Endodermal cell (in vitro differentiated cells): ENCODE results near the gene DNAJC8. TPM values are rescaled to one million over a fixed set of nuclear protein-coding genes. Genes with fewer than 3 reads are reported as not detected.

Experiments
- DNase-seq: peaks from one replicate; pipeline ENCODE4 v3.0.0-alpha.2; 2017
- H3K27ac ChIP-seq: 2 replicates; pipeline ENCODE4 v1.5.1; 2013; ENCODE audit warnings: mild to moderate bottlenecking, low read depth, low read length, moderate library complexity
- H3K27me3 ChIP-seq: 2 replicates; pipeline ENCODE4 v1.6.1; 2013; ENCODE audit warnings: mild to moderate bottlenecking, low read length, moderate library complexity; ENCODE audit not compliant: insufficient read depth, control insufficient read depth, poor library complexity, severe bottlenecking
- H3K36me3 ChIP-seq: 2 replicates; pipeline ENCODE4 v1.7.0; 2013; ENCODE audit warnings: mild to moderate bottlenecking, low read length, moderate library complexity; ENCODE audit not compliant: control insufficient read depth, insufficient read depth
- H3K4me1 ChIP-seq: one replicate; pipeline ENCODE4 v1.7.0; 2013; ENCODE audit warnings: low read length; ENCODE audit not compliant: control insufficient read depth, insufficient read depth
- H3K4me3 ChIP-seq: 2 replicates; pipeline ENCODE4 v1.5.1; 2013; ENCODE audit warnings: mild to moderate bottlenecking, low read length, moderate library complexity
- H3K9ac ChIP-seq: 2 replicates; pipeline ENCODE4 v1.6.1; 2013; ENCODE audit warnings: mild to moderate bottlenecking, low read length, moderate library complexity; ENCODE audit not compliant: poor library complexity, severe bottlenecking; ENCODE audit errors: extremely low read depth
- H3K9me3 ChIP-seq: 2 replicates; pipeline ENCODE4 v1.6.1; 2013; ENCODE audit warnings: mild to moderate bottlenecking, low read length, moderate library complexity; ENCODE audit not compliant: control insufficient read depth
- H3K27ac Mint-ChIP-seq: 2 replicates; pipeline ENCODE4 v1.8.0; 2020; ENCODE audit warnings: mixed read lengths
- H3K27me3 Mint-ChIP-seq: 2 replicates; pipeline ENCODE4 v1.8.0; 2021; ENCODE audit warnings: mild to moderate bottlenecking, mixed read lengths; ENCODE audit not compliant: insufficient read depth
- H3K36me3 Mint-ChIP-seq: 2 replicates; pipeline ENCODE4 v1.8.0; 2020; ENCODE audit warnings: low read depth, mixed read lengths
- H3K4me1 Mint-ChIP-seq: 2 replicates; pipeline ENCODE4 v1.8.0; 2020; ENCODE audit warnings: mixed read lengths
- H3K4me3 Mint-ChIP-seq: 2 replicates; pipeline ENCODE4 v1.8.0; 2020; ENCODE audit warnings: mild to moderate bottlenecking, moderate library complexity, mixed read lengths
- H3K9me3 Mint-ChIP-seq: 2 replicates; pipeline ENCODE4 v1.8.0; 2020; ENCODE audit warnings: mild to moderate bottlenecking, mixed read lengths
- CTCF ChIP-seq: fragments of 200-600 bp; sonication (generic); conservative IDR thresholded peaks from 2 replicates; pipeline ENCODE4 v1.5.0; 2021; ENCODE audit warnings: antibody characterized with exemption, mild to moderate bottlenecking
- WGBS, 2 experiments: methylation state at CpG; one replicate each; pipeline versions ENCODE4 v1.1.5 to v1.1.7; 2013; ENCODE audit warnings: missing lambda C conversion rate in 2 of 2, mixed read lengths in 1 of 2; ENCODE audit not compliant: insufficient coverage in 1 of 2, insufficient read length in 1 of 2; 5-methylcytosine and 5-hydroxymethylcytosine counted together
- long read RNA-seq, 4 experiments: library from polyadenylated mRNA in 2 of 4; library from RNA in 1 of 4; library from capped mRNA in 1 of 4; stranded (forward) in 3 of 4; unstranded in 1 of 4; transcript quantifications; one replicate each; pipeline ENCODE4 v2.0.0, GENCODE V29; 2020 to 2021; ENCODE audit warnings: inconsistent platforms in 1 of 4
- polyA plus RNA-seq, 2 experiments: library from polyadenylated mRNA; stranded (reverse); fragments of 50-300 nt; gene quantifications; one replicate each; pipeline ENCODE4 v1.2.3, GENCODE V29; 2013
- total RNA-seq, 2 donors: library from RNA; stranded (reverse); fragmentation: NEBNext Ultra II Directional in 1 of 2; extraction: Animal tissue kit (Norgen Biotek cat#: 25700) in 1 of 2; gene quantifications; 2 replicates in 1 of 2; 3 replicates in 1 of 2; pipeline ENCODE4 v1.2.1, GENCODE V29; 2021

DNAJC8 gene
- 100 to 1,000 TPM; 122 to 144 TPM for total RNA-seq
- polyA plus RNA-seq (2013, experiment 1 of 2) = 137 TPM
- 131 TPM for polyA plus RNA-seq (2013, experiment 2 of 2)
- long read RNA-seq, experiment 1, transcript DNAJC8-205 (10 exons, 1,600 nt) = minor isoform, 7 of 96 reads
- long read RNA-seq, experiment 1, transcript DNAJC8-201 (9 exons, 1,759 nt) = major isoform, 42 of 96 reads
- long read RNA-seq, experiment 1, partial matches to known transcripts = 34 of 96 reads
- long read RNA-seq, experiment 1, other reads (novel, unspliced or antisense) = 13 of 96 reads
- long read RNA-seq, experiment 2, transcript DNAJC8-201 (9 exons, 1,759 nt) = major isoform, 345 of 392 reads
- long read RNA-seq, experiment 2, transcript DNAJC8-205 (10 exons, 1,600 nt) = minor isoform, 21 of 392 reads
- long read RNA-seq, experiment 2, partial matches to known transcripts = 4 of 392 reads
- long read RNA-seq, experiment 2, other reads (novel, unspliced or antisense) = 22 of 392 reads
- long read RNA-seq, experiment 3, transcript DNAJC8-201 (9 exons, 1,759 nt) = major isoform, 511 of 570 reads
- long read RNA-seq, experiment 3, transcript DNAJC8-205 (10 exons, 1,600 nt) = minor isoform, 24 of 570 reads
- long read RNA-seq, experiment 3, partial matches to known transcripts = 12 of 570 reads
- long read RNA-seq, experiment 3, other reads (novel, unspliced or antisense) = 23 of 570 reads
- long read RNA-seq, experiment 4, transcript DNAJC8-205 (10 exons, 1,600 nt) = minor isoform, 35 of 673 reads
- long read RNA-seq, experiment 4, transcript DNAJC8-201 (9 exons, 1,759 nt) = major isoform, 610 of 673 reads
- long read RNA-seq, experiment 4, partial matches to known transcripts = 3 of 673 reads
- long read RNA-seq, experiment 4, other reads (novel, unspliced or antisense) = 25 of 673 reads

GRCh38 chr1:28232558-28233263, at the start of gene DNAJC8:
Gene DNAJC8 (minus strand): TSS chr1:28233029. CDS start chr1:28232998, 31 bp downstream.
- WGBS, 2 experiments = 0% methylated on average over 20 to 38 of the region's 40 CpGs
- H3K4me1 ChIP-seq = no peaks in the 10 kb centered on the region
- Mint-ChIP-seq H3K27me3 (no peaks in the 10 kb centered on the region), H3K27ac (peak within 1 kb of the TSS; percentile 99), H3K4me1 (peaks cover 4% of the 10 kb centered on the region), H3K36me3 (peaks cover 20% of the 10 kb centered on the region), H3K9me3 (no peaks in the 10 kb centered on the region), H3K4me3 (peak within 1 kb of the TSS; percentile 99)
- peak within 1 kb of the TSS; percentile 93 for H3K4me3 ChIP-seq
- H3K36me3 ChIP-seq = peaks cover 23% of the 10 kb centered on the region
- no peaks in the 10 kb centered on the region for H3K27me3 ChIP-seq
- no peaks in the 10 kb centered on the region for H3K9me3 ChIP-seq
- peak within 1 kb of the TSS; percentile 95 for H3K9ac ChIP-seq
- peak within 1 kb of the TSS; percentile 40 for H3K27ac ChIP-seq
- peak; percentile 97 for DNase-seq
- TF ChIP-seq CTCF = no peak

GRCh38 chr1:28281608-28282425, 49.0 kb upstream of the DNAJC8 start:
- H3K27ac Mint-ChIP-seq = no peak overlapping the region

More at GRCh38 chr1:28281608-28282425, 49.0 kb upstream of the DNAJC8 start:
- H3K36me3 ChIP-seq = peaks cover 57% of the 10 kb centered on the region
- H3K4me1 ChIP-seq = no peaks in the 10 kb centered on the region
- no peak overlapping the region for H3K9ac ChIP-seq
- Mint-ChIP-seq H3K9me3 (no peaks in the 10 kb centered on the region), H3K27me3 (no peaks in the 10 kb centered on the region), H3K4me3 (no peak overlapping the region), H3K4me1 (no peaks in the 10 kb centered on the region), H3K36me3 (peaks cover 48% of the 10 kb centered on the region)
- TF ChIP-seq CTCF = no peak
- no peak for DNase-seq
- H3K27ac ChIP-seq = no peak overlapping the region
- H3K9me3 ChIP-seq = no peaks in the 10 kb centered on the region
- no peaks in the 10 kb centered on the region for H3K27me3 ChIP-seq
- WGBS, 2 experiments = 89 to 91% methylated on average over 13 to 14 of the region's 14 CpGs
- no peak overlapping the region for H3K4me3 ChIP-seq
